Sigmoid colon (tissue), 7 donors: ENCODE data around the gene RBFOX1. TPM values are rescaled to one million over a fixed set of nuclear protein-coding genes. Genes with fewer than 3 reads are reported as not detected.

Source experiments
- DNase-seq: peaks from one replicate; pipeline ENCODE4 v3.0.0-alpha.2; 2019
- H3K27ac ChIP-seq, 4 donors: fragments of 200-600 bp; sonication (generic); one replicate each; pipeline ENCODE4 v1.5.1; 2016 to 2019; ENCODE audit warnings: mild to moderate bottlenecking in 1 of 4
- H3K27me3 ChIP-seq, 3 donors: fragments of 200-600 bp; sonication (generic); one replicate each; pipeline ENCODE4 v1.5.1; 2019; ENCODE audit warnings: mild to moderate bottlenecking in 1 of 3
- H3K36me3 ChIP-seq, 4 donors: fragments of 200-600 bp; sonication (generic); one replicate each; pipeline ENCODE4 v1.5.1; 2016 to 2019
- H3K4me1 ChIP-seq, 4 donors: fragments of 200-600 bp; sonication (generic); one replicate each; pipeline ENCODE4 v1.5.1; 2017 to 2019
- H3K4me3 ChIP-seq, 4 donors: fragments of 200-600 bp; sonication (generic); one replicate each; pipeline ENCODE4 v1.5.1; 2017 to 2019; ENCODE audit warnings: mild to moderate bottlenecking in 2 of 4, moderate library complexity in 1 of 4
- H3K9me3 ChIP-seq, 4 donors: fragments of 200-600 bp in 3 of 4; sonication (generic) in 3 of 4; one replicate each; pipeline versions ENCODE4 v1.5.1 to v1.6.1; 2013 to 2019
- EP300 ChIP-seq, 4 donors: sonication (generic); formaldehyde crosslinking; IDR thresholded peaks; one replicate each; pipeline ENCODE4 v1.6.1; 2017; ENCODE audit warnings: antibody characterized with exemption in 4 of 4
- POLR2A ChIP-seq, 2 donors: fragments of 450-650 bp; IDR thresholded peaks; one replicate each; pipeline ENCODE4 v1.6.1; 2016; ENCODE audit warnings: antibody characterized with exemption in 2 of 2, mild to moderate bottlenecking in 2 of 2, moderate library complexity in 2 of 2
- POLR2AphosphoS5 ChIP-seq, 4 donors: sonication (generic); formaldehyde crosslinking; IDR thresholded peaks; one replicate each; pipeline ENCODE4 v1.6.1; 2017; ENCODE audit warnings: antibody characterized with exemption in 4 of 4
- WGBS, 2 donors: extraction: QIAGEN DNeasy Blood & Tissue Kit; methylation state at CpG; one replicate each; pipeline ENCODE4 v1.1.7; 2013; 5-methylcytosine and 5-hydroxymethylcytosine counted together
- intact Hi-C: fragments of 100-400 bp; cut with DNase I; formaldehyde crosslinking; loops from one replicate; pipeline ENCODE4 v1.15.1; 2023
- polyA plus RNA-seq, 3 donors: library from polyadenylated mRNA; stranded (reverse); fragments of 200-250 nt; gene quantifications; one replicate each; pipeline ENCODE4 v1.2.3, GENCODE V29; 2013
- total RNA-seq, 4 donors: library from RNA; depleted of rRNA; stranded (reverse); fragments of >200 nt; gene quantifications; one replicate each; pipeline ENCODE4 v1.1.0, GENCODE V29; 2016
- TF ChIP-seq, protein P1 (sequence below), 4 experiments: fragments of 450-650 bp in 3 of 4; fragments of 200-600 bp in 1 of 4; IDR thresholded peaks; one replicate each; pipeline ENCODE4 v1.5.1; 2016 to 2019; ENCODE audit warnings: antibody characterized with exemption in 4 of 4, mild to moderate bottlenecking in 3 of 4, moderate library complexity in 2 of 4
- donor health status: healthy with polysubstance abuse.
- donor health status: Bipolar disorder and iron deficiency.
- donor health status: healthy.

RBFOX1 gene
- total and polyA plus RNA-seq, 7 donors, result under 0.01 to 4.4 (median 0.51) TPM; not detected in 3

DNA sequence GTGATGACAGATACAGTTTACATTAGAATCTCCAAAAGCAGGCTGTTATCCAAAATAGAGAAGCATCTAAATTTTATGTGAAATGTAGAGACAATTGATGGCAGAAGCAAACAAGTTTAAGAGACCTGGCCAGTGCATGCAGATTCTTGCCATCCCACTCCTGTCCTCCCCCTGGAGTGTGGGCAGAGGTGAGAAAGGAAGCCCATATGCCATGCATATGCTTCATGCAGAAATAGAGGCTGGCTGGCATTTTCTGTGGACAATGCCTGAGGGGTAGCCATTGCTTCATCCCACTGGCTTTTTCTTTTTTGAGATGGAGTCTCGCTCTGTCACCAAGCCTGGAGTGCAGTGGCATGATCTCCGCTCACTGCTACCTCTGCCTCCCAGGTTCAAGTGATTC, 382.1 kb downstream of the RBFOX1 start:
- no peak overlapping the region for H3K27ac ChIP-seq
- H3K4me1 ChIP-seq, result no peaks in the 10 kb centered on the region
- intact Hi-C loops, result no loop called here
- no peak for DNase-seq
- H3K4me3 ChIP-seq, result no peak overlapping the region
- H3K27me3 ChIP-seq, result no peaks in the 10 kb centered on the region
- no peak for TF ChIP-seq POLR2AphosphoS5 (IDR thresholded peaks at IDR 0.05)
- TF ChIP-seq POLR2A (IDR thresholded peaks at IDR 0.05), result no peak
- TF ChIP-seq EP300 (IDR thresholded peaks at IDR 0.05), result no peak
- TF ChIP-seq, protein P1, sequence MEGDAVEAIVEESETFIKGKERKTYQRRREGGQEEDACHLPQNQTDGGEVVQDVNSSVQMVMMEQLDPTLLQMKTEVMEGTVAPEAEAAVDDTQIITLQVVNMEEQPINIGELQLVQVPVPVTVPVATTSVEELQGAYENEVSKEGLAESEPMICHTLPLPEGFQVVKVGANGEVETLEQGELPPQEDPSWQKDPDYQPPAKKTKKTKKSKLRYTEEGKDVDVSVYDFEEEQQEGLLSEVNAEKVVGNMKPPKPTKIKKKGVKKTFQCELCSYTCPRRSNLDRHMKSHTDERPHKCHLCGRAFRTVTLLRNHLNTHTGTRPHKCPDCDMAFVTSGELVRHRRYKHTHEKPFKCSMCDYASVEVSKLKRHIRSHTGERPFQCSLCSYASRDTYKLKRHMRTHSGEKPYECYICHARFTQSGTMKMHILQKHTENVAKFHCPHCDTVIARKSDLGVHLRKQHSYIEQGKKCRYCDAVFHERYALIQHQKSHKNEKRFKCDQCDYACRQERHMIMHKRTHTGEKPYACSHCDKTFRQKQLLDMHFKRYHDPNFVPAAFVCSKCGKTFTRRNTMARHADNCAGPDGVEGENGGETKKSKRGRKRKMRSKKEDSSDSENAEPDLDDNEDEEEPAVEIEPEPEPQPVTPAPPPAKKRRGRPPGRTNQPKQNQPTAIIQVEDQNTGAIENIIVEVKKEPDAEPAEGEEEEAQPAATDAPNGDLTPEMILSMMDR (IDR thresholded peaks at IDR 0.05), result no peak
- 89 to 90% methylated on average over 2 of the region's 2 CpGs for WGBS, 2 donors
- H3K36me3 ChIP-seq, result no peaks in the 10 kb centered on the region
- no peaks in the 10 kb centered on the region for H3K9me3 ChIP-seq

DNA sequence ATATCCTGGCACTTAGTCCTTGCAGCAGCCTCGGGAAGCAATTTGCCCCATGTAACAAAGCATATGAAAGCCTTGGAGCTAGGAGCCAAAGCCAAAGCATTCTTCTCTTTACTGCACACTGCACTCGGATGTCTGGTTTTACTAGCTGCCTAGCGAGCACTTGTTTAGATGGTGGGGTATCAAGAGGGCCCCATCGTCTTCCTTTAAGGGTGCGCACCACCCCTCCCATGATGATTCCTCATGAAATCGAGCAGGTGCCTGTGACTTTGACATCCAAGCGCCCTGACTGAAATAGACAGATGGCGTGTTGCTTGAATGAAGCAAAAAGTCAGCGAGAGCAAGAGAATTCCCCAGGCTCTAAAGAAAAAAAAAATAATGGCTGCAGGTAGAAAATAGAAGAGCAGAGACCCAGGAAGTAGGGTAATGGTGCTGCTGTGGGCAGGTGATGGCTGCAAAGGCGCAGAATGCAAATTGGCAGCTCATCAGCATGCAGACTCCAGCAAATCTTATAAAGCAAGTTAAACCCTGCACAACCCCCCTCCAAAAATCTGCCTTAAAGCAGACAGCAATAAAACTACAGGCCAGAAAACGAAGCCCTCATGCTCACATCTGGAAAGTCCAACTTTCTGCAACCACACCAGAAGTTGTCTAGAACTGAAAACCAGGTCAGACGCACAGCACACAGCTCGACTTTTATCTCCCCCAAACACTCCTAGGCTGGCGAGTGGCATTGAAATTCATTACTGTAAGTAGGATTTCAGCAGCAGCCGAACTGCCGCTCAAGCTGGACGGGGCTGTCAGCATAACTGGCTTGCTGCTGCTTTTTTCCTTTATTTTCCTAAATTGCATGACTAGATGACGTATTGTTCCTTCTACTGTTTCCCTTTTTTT, 384.3 kb downstream of the RBFOX1 start:
- TF ChIP-seq POLR2AphosphoS5 (IDR thresholded peaks at IDR 0.05) (no peak), POLR2A (IDR thresholded peaks at IDR 0.05) (no peak), EP300 (IDR thresholded peaks at IDR 0.05) (no peak)
- TF ChIP-seq, protein P1 (IDR thresholded peaks at IDR 0.05), result no peak
- no peak overlapping the region for H3K4me3 ChIP-seq
- no peak overlapping the region for H3K27ac ChIP-seq
- no peaks in the 10 kb centered on the region for H3K27me3 ChIP-seq
- no peaks in the 10 kb centered on the region for H3K4me1 ChIP-seq
- no peaks in the 10 kb centered on the region for H3K9me3 ChIP-seq
- no peak for DNase-seq
- 53 to 54% methylated on average over 18 of the region's 18 CpGs for WGBS, 2 donors
- no peaks in the 10 kb centered on the region for H3K36me3 ChIP-seq
- intact Hi-C loops, result no loop called here

DNA sequence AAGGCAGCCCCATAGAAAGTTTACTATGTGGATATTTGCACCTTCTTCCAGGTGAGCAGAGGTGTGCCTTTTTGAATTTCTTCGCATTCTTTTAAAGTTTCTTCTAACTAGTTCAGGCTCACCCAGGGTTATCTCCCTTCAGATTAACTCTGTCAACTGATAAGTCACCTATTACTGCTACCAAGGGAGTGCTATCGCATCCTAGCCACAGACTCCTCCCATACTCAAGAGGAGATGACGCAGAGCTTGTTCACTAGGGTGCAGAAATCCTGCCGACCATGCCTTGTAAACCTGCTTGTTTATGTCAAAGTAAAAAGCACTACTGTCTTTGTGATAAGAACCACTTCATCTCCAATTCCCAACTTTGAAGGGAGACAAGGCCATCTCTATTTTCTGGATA, 390.1 kb downstream of the RBFOX1 start:
- H3K4me1 ChIP-seq, result no peaks in the 10 kb centered on the region
- no peak for DNase-seq
- H3K27ac ChIP-seq, result no peak overlapping the region
- no peaks in the 10 kb centered on the region for H3K9me3 ChIP-seq
- no peak overlapping the region for H3K4me3 ChIP-seq
- no peaks in the 10 kb centered on the region for H3K36me3 ChIP-seq
- TF ChIP-seq EP300 (IDR thresholded peaks at IDR 0.05) (no peak), POLR2AphosphoS5 (IDR thresholded peaks at IDR 0.05) (no peak), POLR2A (IDR thresholded peaks at IDR 0.05) (no peak)
- TF ChIP-seq, protein P1 (IDR thresholded peaks at IDR 0.05), result no peak
- H3K27me3 ChIP-seq, result no peaks in the 10 kb centered on the region
- intact Hi-C loops, result no loop called here
- WGBS, 2 donors, result 23 to 43% methylated on average over 4 of the region's 4 CpGs

DNA sequence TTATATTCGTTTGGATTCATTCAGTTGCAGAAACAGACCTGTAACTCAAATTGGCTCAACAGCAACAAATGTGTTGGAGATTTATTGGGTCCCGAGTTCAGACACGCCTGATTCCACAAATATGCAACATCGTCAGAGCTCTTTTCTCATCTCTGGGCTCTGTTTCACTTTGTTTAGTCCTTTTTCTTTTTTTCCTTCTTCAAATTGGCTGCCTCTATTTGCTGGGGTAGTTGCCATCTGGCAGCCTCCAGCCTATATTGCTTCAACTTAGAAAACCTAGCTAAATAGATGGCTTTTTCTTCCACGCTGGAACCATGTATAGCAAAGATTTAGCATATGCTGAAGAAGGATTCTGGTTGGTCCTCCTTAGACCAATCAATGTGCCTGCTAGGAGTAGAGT, 398.5 kb downstream of the RBFOX1 start:
- no peak overlapping the region for H3K27ac ChIP-seq
- whole genome bisulfite sequencing, 2 donors, result 55 to 68% methylated on average over 5 of the region's 5 CpGs
- peaks cover 0 to 3% (median 0%) of the 10 kb centered on the region in 4 donors for H3K9me3 ChIP-seq
- no peaks in the 10 kb centered on the region for H3K36me3 ChIP-seq
- no peak overlapping the region for H3K4me3 ChIP-seq
- H3K27me3 ChIP-seq, result no peaks in the 10 kb centered on the region
- DNase-seq, result no peak
- TF ChIP-seq POLR2A (IDR thresholded peaks at IDR 0.05), result no peak
- TF ChIP-seq, protein P1 (IDR thresholded peaks at IDR 0.05), result no peak
- TF ChIP-seq POLR2AphosphoS5 (IDR thresholded peaks at IDR 0.05), result no peak
- no peak for TF ChIP-seq EP300 (IDR thresholded peaks at IDR 0.05)
- no peaks in the 10 kb centered on the region for H3K4me1 ChIP-seq
- intact Hi-C loops, result no loop called here
